HepG2 (cell line): Measurements from ENCODE around the gene DIAPH3. TPM values are rescaled to one million over a fixed set of nuclear protein-coding genes. Genes with fewer than 3 reads are reported as not detected.

Experiments used
- ATAC-seq: fragments of 200-7000 bp; cut with Tn5 transposase; 3 replicates; pipeline ENCODE4 v1.9.1; 2020; ENCODE audit warnings: mild to moderate bottlenecking, moderate library complexity
- BruUV-seq: library from RNA; stranded (reverse); fragments of 400-500 nt; replicated peaks from 2 replicates; lab custom pipeline; 2021; lab: Mats Ljungman, UMichigan
- CTCF ChIA-PET: fragments of 300-600 bp; formaldehyde crosslinking; extraction: SDS; loops from one replicate; lab custom pipeline; 2021; ENCODE audit warnings: low total read pairs, inconsistent platforms, low intra/inter-chr PET ratio; lab: Yijun Ruan, JAX
- POLR2A ChIA-PET: fragments of 350-600 bp; sonication (Branson Sonifier 250); formaldehyde crosslinking; loops from one replicate; lab custom pipeline; 2020; ENCODE audit warnings: antibody characterized with exemption, inconsistent platforms; lab: Yijun Ruan, JAX
- DNase-seq: peaks from one replicate; pipeline ENCODE4 v3.0.0-alpha.2; 2015; ENCODE audit warnings: low spot score
- FAIRE-seq: peaks from 3 replicates; lab custom pipeline; 2011; peaks lifted over from hg19 to GRCh38; lab: Jason Lieb, UNC
- H2AFZ ChIP-seq: one replicate; pipeline ENCODE4 v1.6.1; 2011; ENCODE audit warnings: low read length, inconsistent platforms
- H3K27ac ChIP-seq: fragments of 300-600 bp; 3 replicates; pipeline ENCODE4 v1.8.0; 2011; ENCODE audit warnings: mixed run types, mild to moderate bottlenecking, mixed read lengths, low read length, inconsistent platforms; ENCODE audit not compliant: insufficient read depth; ENCODE audit errors: extremely low read length
- H3K27me3 ChIP-seq, 2 experiments: fragments of 200-600 bp in 1 of 2; 2 replicates in 1 of 2; 3 replicates in 1 of 2; pipeline versions ENCODE4 v1.6.0 to v1.8.0; 2011; ENCODE audit warnings: low read length in 2 of 2, mild to moderate bottlenecking in 2 of 2, moderate library complexity in 2 of 2, inconsistent platforms in 1 of 2; ENCODE audit not compliant: insufficient read depth in 2 of 2, control insufficient read depth in 1 of 2
- H3K36me3 ChIP-seq, 2 experiments: fragments of 200-600 bp in 1 of 2; replicated peaks in 1 of 2; 2 replicates in 1 of 2; 3 replicates in 1 of 2; pipeline versions ENCODE4 v1.5.1 to v1.8.0; 2011; ENCODE audit warnings: low read length in 2 of 2, inconsistent platforms in 1 of 2; ENCODE audit not compliant: insufficient read depth in 2 of 2, control insufficient read depth in 1 of 2
- H3K4me1 ChIP-seq: 2 replicates; pipeline ENCODE4 v1.5.1; 2012; ENCODE audit warnings: low read length, inconsistent platforms; ENCODE audit not compliant: insufficient read depth
- H3K4me2 ChIP-seq: 2 replicates; pipeline ENCODE4 v1.6.0; 2011; ENCODE audit warnings: low read depth, low read length, inconsistent platforms
- H3K4me3 ChIP-seq, 3 experiments: fragments of 200-600 bp in 1 of 3; sonication (generic), shearing (Covaris generic) in 1 of 3; replicated peaks in 1 of 3; 2 replicates each; pipeline ENCODE4 v1.5.1; 2011 to 2016; ENCODE audit warnings: low read length in 3 of 3, inconsistent platforms in 2 of 3, low read depth in 2 of 3, mild to moderate bottlenecking in 2 of 3, control low read depth in 1 of 3, mixed read lengths in 1 of 3; ENCODE audit not compliant: insufficient read depth in 1 of 3
- H3K79me2 ChIP-seq: one replicate; pipeline ENCODE4 v1.6.1; 2011; ENCODE audit warnings: low read length, inconsistent platforms; ENCODE audit not compliant: insufficient read depth
- H3K9ac ChIP-seq: 2 replicates; pipeline ENCODE4 v1.6.0; 2011; ENCODE audit warnings: mild to moderate bottlenecking, low read depth, low read length, inconsistent platforms; ENCODE audit not compliant: insufficient read depth
- H3K9me3 ChIP-seq: 2 replicates; pipeline ENCODE4 v1.5.1; 2012; ENCODE audit warnings: mild to moderate bottlenecking, low read length
- H4K20me1 ChIP-seq: 2 replicates; pipeline ENCODE4 v1.6.0; 2011; ENCODE audit warnings: inconsistent platforms, mild to moderate bottlenecking, low read length, moderate library complexity; ENCODE audit not compliant: insufficient read depth
- ATM ChIP-seq: fragments of 450-650 bp; IDR thresholded peaks from 2 replicates; pipeline ENCODE4 v1.7.1; 2017; ENCODE audit warnings: mild to moderate bottlenecking, borderline replicate concordance
- BATF2 ChIP-seq: sonication (generic); formaldehyde crosslinking; IDR thresholded peaks from 2 replicates; pipeline ENCODE4 v1.8.0; 2022; ENCODE audit warnings: mild to moderate bottlenecking, missing genetic modification reagents, moderate library complexity
- CREM ChIP-seq, 2 experiments: sonication (generic) in 1 of 2; formaldehyde crosslinking in 1 of 2; IDR thresholded peaks; 2 replicates each; pipeline versions ENCODE4 v1.4.0 to v1.6.1; 2016 to 2020; ENCODE audit warnings: antibody characterized with exemption in 1 of 2, mild to moderate bottlenecking in 1 of 2, missing genetic modification reagents in 1 of 2
- PRMT3 ChIP-seq: sonication (generic); formaldehyde crosslinking; IDR thresholded peaks from 2 replicates; pipeline ENCODE4 v1.8.1; 2022; ENCODE audit warnings: low read depth, mild to moderate bottlenecking, moderate library complexity, missing genetic modification reagents, borderline replicate concordance
- ZFX ChIP-seq: sonication (generic); formaldehyde crosslinking; IDR thresholded peaks from 2 replicates; pipeline ENCODE4 v1.4.0; 2020; ENCODE audit warnings: mild to moderate bottlenecking, low read depth, missing genetic modification reagents, moderate library complexity
- ZNF207 ChIP-seq: fragments of 450-650 bp; IDR thresholded peaks from 2 replicates; pipeline ENCODE4 v1.6.1; 2016; ENCODE audit warnings: antibody characterized with exemption, borderline replicate concordance
- ZNF276 ChIP-seq: sonication (generic); formaldehyde crosslinking; IDR thresholded peaks from 2 replicates; pipeline ENCODE4 v1.4.0; 2020; ENCODE audit warnings: mild to moderate bottlenecking, low read depth, missing genetic modification reagents
- ZNF326 ChIP-seq: sonication (generic); formaldehyde crosslinking; IDR thresholded peaks from 2 replicates; pipeline ENCODE4 v1.4.0; 2020; ENCODE audit warnings: missing genetic modification reagents, borderline replicate concordance
- ZNF549 ChIP-seq: sonication (generic); formaldehyde crosslinking; IDR thresholded peaks from 2 replicates; pipeline ENCODE4 v1.5.0; 2020; ENCODE audit warnings: missing genetic modification reagents
- ZNF564 ChIP-seq: sonication (generic); formaldehyde crosslinking; IDR thresholded peaks from 2 replicates; pipeline ENCODE4 v1.8.1; 2023; ENCODE audit warnings: mild to moderate bottlenecking, missing genetic modification reagents
- ZNF672 ChIP-seq: sonication (generic); formaldehyde crosslinking; IDR thresholded peaks from 2 replicates; pipeline ENCODE4 v1.8.1; 2022; ENCODE audit warnings: missing genetic modification reagents
- ZSCAN5A ChIP-seq: sonication (generic); formaldehyde crosslinking; IDR thresholded peaks from 2 replicates; pipeline ENCODE4 v1.8.0; 2022; ENCODE audit warnings: mild to moderate bottlenecking, missing genetic modification reagents, borderline replicate concordance
- WGBS: methylation state at CpG from one replicate; pipeline ENCODE4 v1.1.6; 2017; ENCODE audit warnings: low lambda C conversion rate; 5-methylcytosine and 5-hydroxymethylcytosine counted together
- in situ Hi-C: cut with HindIII; loops from 2 replicates; pipeline ENCODE4 v1.10.0; 2017; ENCODE audit warnings: low pct_unique_long_range_greater_than_20kb; ENCODE audit not compliant: extremely low pct_ligation_motif_present
- intact Hi-C: fragments of 100-400 bp; cut with micrococcal nuclease; formaldehyde crosslinking; loops from one replicate; pipeline ENCODE4 v1.10.0; 2022; ENCODE audit not compliant: unreplicated experiment
- polyA plus RNA-seq, 8 experiments: library from polyadenylated mRNA; depleted of rRNA in 3 of 8; stranded (reverse) in 7 of 8; unstranded in 1 of 8; fragments of >200 nt; fragmentation: Illumina TruSeq in 4 of 8; extraction: Trizol in 4 of 8; gene quantifications; 2 replicates each; pipeline versions ENCODE4 v1.2.1 to v1.2.3, GENCODE V29; 2011 to 2016; ENCODE audit warnings: low read depth in 4 of 8, missing spikeins in 1 of 8, mixed read lengths in 1 of 8; ENCODE audit not compliant: insufficient read depth in 1 of 8
- total RNA-seq, 5 experiments: library from RNA; depleted of rRNA; stranded (reverse); fragments of >200 nt; fragmentation: Illumina TruSeq; extraction: Trizol; gene quantifications; 2 replicates each; pipeline ENCODE4 v1.2.3, GENCODE V29; 2016; ENCODE audit warnings: low read depth in 1 of 5

Gene DIAPH3
- total and polyA plus RNA-seq, 2 of the 13 experiments (the other 11 are each of a cell fraction or from before 2014, with no cell fraction given) = 4.0 to 9.3 TPM

- H3K36me3 ChIP-seq = no peaks in the 10 kb centered on the region; a peak in 1 of 5 replicates
- ATAC-seq (peak; percentile 55), DNase-seq (no peak), FAIRE-seq (no peak)
- no peak overlapping the region for H3K4me3 ChIP-seq
- no peaks in the 10 kb centered on the region for H3K4me1 ChIP-seq
- CTCF ChIA-PET = no interaction called here
- H3K27me3 ChIP-seq = no peaks in the 10 kb centered on the region
- no peaks in the 10 kb centered on the region for H3K9me3 ChIP-seq
- no peaks in the 10 kb centered on the region for H4K20me1 ChIP-seq
- no peak overlapping the region for H3K4me2 ChIP-seq
- POLR2A ChIA-PET = interaction anchor here (1.0 kb wide), 1 partner anchor 14 kb away, joined by 3 read pairs; no protein-coding TSS in a partner anchor
- H3K27ac ChIP-seq = no peak overlapping the region
- peaks cover 21% of the 10 kb centered on the region for H3K79me2 ChIP-seq
- no peak overlapping the region for H3K9ac ChIP-seq
- TF ChIP-seq PRMT3 (CRISPR knock-in tag) = no peak
- no peak for TF ChIP-seq ATM
- TF ChIP-seq ZNF326 = no peak
- TF ChIP-seq ZNF549 = no peak
- TF ChIP-seq BATF2 = no peak
- no peak for TF ChIP-seq ZFX (CRISPR knock-in tag)
- intact Hi-C loops (no loop called here), in situ Hi-C loops (no loop called here)
- no TSS peak for BruUV-seq
- no peak overlapping the region for H2AFZ ChIP-seq
- WGBS = 90% methylated on average over 2 of the region's 2 CpGs
These were observed 13.2 kb downstream of the DIAPH3 start for GRCh38 chr13:60150538-60150937.

GRCh38 chr13:60148918-60149317 lies 14.8 kb downstream of the DIAPH3 start:
- DNase-seq = no peak
- POLR2A ChIA-PET = no interaction called here
- no peaks in the 10 kb centered on the region for H3K9me3 ChIP-seq
- peaks cover 25% of the 10 kb centered on the region for H3K79me2 ChIP-seq
- no peaks in the 10 kb centered on the region; a peak in 1 of 5 replicates for H3K36me3 ChIP-seq
- CTCF ChIA-PET = no interaction called here
- FAIRE-seq = no peak
- H3K4me2 ChIP-seq = no peak overlapping the region
- H3K27ac ChIP-seq = no peak overlapping the region
- no peak overlapping the region for H3K4me3 ChIP-seq
- no peak overlapping the region for H3K9ac ChIP-seq
- H2AFZ ChIP-seq = no peak overlapping the region
- no peaks in the 10 kb centered on the region for H4K20me1 ChIP-seq
- BruUV-seq = no TSS peak
- no peaks in the 10 kb centered on the region for H3K27me3 ChIP-seq
- TF ChIP-seq ZNF276 (CRISPR knock-in tag) = no peak
- TF ChIP-seq ZNF672 = no peak
- TF ChIP-seq CREM (IDR thresholded peaks at IDR 0.05) = no peak
- TF ChIP-seq CREM (CRISPR knock-in tag; IDR thresholded peaks at IDR 0.05) = no peak
- no peak for TF ChIP-seq ZNF207
- TF ChIP-seq ZSCAN5A (CRISPR knock-in tag) = no peak
- no peak for TF ChIP-seq ZNF564 (CRISPR knock-in tag)
- ATAC-seq = no peak
- H3K4me1 ChIP-seq = no peaks in the 10 kb centered on the region
- intact Hi-C loops = no loop called here
- in situ Hi-C loops = no loop called here
- WGBS = 98% methylated on average over 4 of the region's 4 CpGs
